ENCODE measurements around the gene LRIG3. TPM values are rescaled to one million over a fixed set of nuclear protein-coding genes. Genes with fewer than 3 reads are reported as not detected.
A peak's percentile ranks its signal among the peaks of the same experiment; 100 is the strongest.

The LRIG3 gene
- total and polyA plus RNA-seq, 2 of the 8 experiments (the other 6 are each of a cell fraction or from before 2014, with no cell fraction given) = 6.5 to 9.1 TPM

DNA sequence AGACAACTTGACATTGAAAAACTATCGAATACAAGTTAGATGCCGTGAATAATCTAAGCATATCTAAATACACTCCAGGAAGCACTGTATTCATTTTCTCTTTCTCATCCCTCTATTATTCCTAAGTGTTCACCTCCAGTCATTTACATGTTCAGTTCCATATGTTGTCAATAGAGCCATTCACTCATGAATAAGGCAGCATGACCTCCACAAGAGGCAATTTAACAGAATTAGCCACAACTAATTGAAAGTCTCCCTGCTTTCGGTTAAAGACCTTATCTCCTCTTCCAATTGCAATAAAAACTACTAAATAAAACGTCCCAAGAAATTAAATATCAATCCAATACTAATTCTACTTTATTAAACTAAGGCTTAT, 1.8 kb downstream of the LRIG3 start:
- Histone ChIP-seq H3K79me1 (ENCODE audit: low read depth, low read length) (no peaks in the 10 kb centered on the region), H3K9ac (replicated peaks in 1 of 4; ENCODE audit: extremely low read depth in 1 of 4, low read depth in 3 of 4, low read length in 3 of 4) (no peak overlapping the region), H2AFZ (ENCODE audit: low read length) (no peak overlapping the region), H3K4me2 (ENCODE audit: insufficient read depth in 1 of 2, low read depth in 2 of 2, low read length in 2 of 2) (peak overlapping the region; percentile 45 to 95; a peak in 2 of 4 replicates), H3K14ac (ENCODE audit: insufficient read length) (no peak overlapping the region), H3K9me3 (ENCODE audit: insufficient read depth in 2 of 2, low read depth in 1 of 2, low read length in 1 of 2) (no peaks in the 10 kb centered on the region), H4K8ac (ENCODE audit: extremely low read depth, insufficient read depth, low read length) (no peak overlapping the region), H3K4me1 (replicated peaks in 1 of 4; ENCODE audit: control insufficient read depth in 3 of 4, insufficient read depth in 4 of 4, low read length in 3 of 4) (peaks cover 0 to 6% (median 1%) of the 10 kb centered on the region in 4 experiments; a peak in 4 of 7 replicates), H2BK120ac (replicated peaks; ENCODE audit: low read depth, low read length) (no peak overlapping the region), H2BK20ac (ENCODE audit: low read length) (no peak overlapping the region), H2BK5ac (ENCODE audit: low read depth, low read length) (no peak overlapping the region), H3K27ac (ENCODE audit: low read depth, low read length) (no peak overlapping the region), H3K18ac (ENCODE audit: extremely low read depth, low read length) (no peak overlapping the region), H4K20me1 (replicated peaks in 1 of 2; ENCODE audit: control insufficient read depth in 1 of 2, insufficient read depth in 2 of 2, low read length in 2 of 2) (no peaks in the 10 kb centered on the region), H2BK15ac (ENCODE audit: low read length) (no peak overlapping the region), H3K56ac (replicated peaks; ENCODE audit: insufficient read length, low read depth, low read length) (no peak overlapping the region), H3K4me3 (ENCODE audit: extremely low read depth in 1 of 4, insufficient read depth in 2 of 4, low read depth in 3 of 4, low read length in 4 of 4) (peak overlapping the region in 1 of 4 experiments; percentile 76; a peak in 2 of 8 replicates), H3K79me2 (ENCODE audit: control insufficient read depth in 1 of 2, insufficient read depth in 2 of 2, low read length in 2 of 2) (peaks cover 0 to 37% of the 10 kb centered on the region in 2 experiments; a peak in 2 of 4 replicates), H3K23ac (ENCODE audit: insufficient read length) (no peak overlapping the region), H4K91ac (replicated peaks; ENCODE audit: insufficient read length, low read length) (no peak overlapping the region), H4K5ac (ENCODE audit: insufficient read length, low read depth, low read length) (no peak overlapping the region), H3K36me3 (ENCODE audit: control insufficient read depth in 2 of 4, insufficient read depth in 4 of 4, low read length in 3 of 4) (peaks cover 0 to under 1% (median 0%) of the 10 kb centered on the region in 4 experiments; a peak in 1 of 8 replicates), H3K23me2 (ENCODE audit: low read depth, low read length) (peaks cover 9% of the 10 kb centered on the region), H2AK5ac (ENCODE audit: low read depth, low read length) (no peak overlapping the region), H3K4ac (replicated peaks; ENCODE audit: insufficient read length, low read depth, low read length) (no peak overlapping the region), H3K27me3 (replicated peaks in 1 of 4; ENCODE audit: control insufficient read depth in 3 of 4, extremely low read depth in 1 of 4, insufficient read depth in 3 of 4, low read length in 3 of 4) (peaks cover 0 to 7% (median 2%) of the 10 kb centered on the region in 4 experiments; a peak in 2 of 7 replicates), H2BK12ac (ENCODE audit: low read depth, low read length) (no peak overlapping the region)
- DNase-seq (ENCODE audit: low read depth in 1 of 2, low spot score in 2 of 2) (no peak), FAIRE-seq (no peak)
- ChIA-PET CTCF (ENCODE audit: partially characterized antibody) (interaction anchor here (1.0 kb wide), 1 partner anchor 11 kb away, joined by 3 read pairs; no protein-coding TSS in a partner anchor), POLR2A (ENCODE audit: partially characterized antibody) (no interaction called here)
- 83 to 100% methylated on average over 1 to 4 of the region's 4 CpGs for WGBS, 2 experiments (ENCODE audit: extremely low coverage in 1 of 2, insufficient coverage in 1 of 2, insufficient read length in 1 of 2, insufficient replicate concordance in 2 of 2, low coverage in 1 of 2, low lambda C conversion rate in 2 of 2, missing lambda C conversion rate in 1 of 2)
- TF ChIP-seq GABPA (IDR thresholded peaks at IDR 0.05; ENCODE audit: borderline replicate concordance, insufficient read depth, low read length) = no peak
- TF ChIP-seq, protein P1, sequence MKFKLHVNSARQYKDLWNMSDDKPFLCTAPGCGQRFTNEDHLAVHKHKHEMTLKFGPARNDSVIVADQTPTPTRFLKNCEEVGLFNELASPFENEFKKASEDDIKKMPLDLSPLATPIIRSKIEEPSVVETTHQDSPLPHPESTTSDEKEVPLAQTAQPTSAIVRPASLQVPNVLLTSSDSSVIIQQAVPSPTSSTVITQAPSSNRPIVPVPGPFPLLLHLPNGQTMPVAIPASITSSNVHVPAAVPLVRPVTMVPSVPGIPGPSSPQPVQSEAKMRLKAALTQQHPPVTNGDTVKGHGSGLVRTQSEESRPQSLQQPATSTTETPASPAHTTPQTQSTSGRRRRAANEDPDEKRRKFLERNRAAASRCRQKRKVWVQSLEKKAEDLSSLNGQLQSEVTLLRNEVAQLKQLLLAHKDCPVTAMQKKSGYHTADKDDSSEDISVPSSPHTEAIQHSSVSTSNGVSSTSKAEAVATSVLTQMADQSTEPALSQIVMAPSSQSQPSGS (IDR thresholded peaks at IDR 0.05; ENCODE audit: low read length) = no peak
- no peak for TF ChIP-seq CHD1 (IDR thresholded peaks at IDR 0.05; ENCODE audit: low read depth, low read length)
- no peak for TF ChIP-seq SP4 (IDR thresholded peaks at IDR 0.05; ENCODE audit: low read length)
- TF ChIP-seq, protein P2, sequence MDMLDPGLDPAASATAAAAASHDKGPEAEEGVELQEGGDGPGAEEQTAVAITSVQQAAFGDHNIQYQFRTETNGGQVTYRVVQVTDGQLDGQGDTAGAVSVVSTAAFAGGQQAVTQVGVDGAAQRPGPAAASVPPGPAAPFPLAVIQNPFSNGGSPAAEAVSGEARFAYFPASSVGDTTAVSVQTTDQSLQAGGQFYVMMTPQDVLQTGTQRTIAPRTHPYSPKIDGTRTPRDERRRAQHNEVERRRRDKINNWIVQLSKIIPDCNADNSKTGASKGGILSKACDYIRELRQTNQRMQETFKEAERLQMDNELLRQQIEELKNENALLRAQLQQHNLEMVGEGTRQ (IDR thresholded peaks at IDR 0.05; ENCODE audit: low read length) = no peak
- TF ChIP-seq RAD21 (IDR thresholded peaks at IDR 0.05 in 1 of 2, conservative IDR thresholded peaks at IDR 0.05 in 1 of 2; ENCODE audit: low read depth in 2 of 2, low read length in 2 of 2) = no peak
- TF ChIP-seq CREB1 (IDR thresholded peaks at IDR 0.05) = no peak
- TF ChIP-seq PHF8 (conservative IDR thresholded peaks at IDR 0.05; ENCODE audit: low read depth, low read length) = no peak
- no peak for TF ChIP-seq MAX (IDR thresholded peaks at IDR 0.05)
- TF ChIP-seq SRF (IDR thresholded peaks at IDR 0.05; ENCODE audit: low read depth, low read length) = no peak
- no peak for TF ChIP-seq FOSL1 (IDR thresholded peaks at IDR 0.05; ENCODE audit: insufficient read depth, low read depth, low read length)
